Gastroesophageal sphincter (tissue), 4 donors: Measurements from ENCODE around the gene ARHGAP18. TPM values are rescaled to one million over a fixed set of nuclear protein-coding genes. Genes with fewer than 3 reads are reported as not detected.

ENCODE experiments used
- ATAC-seq: fragments of 150-250 bp; one replicate; pipeline ENCODE4 v1.9.1; 2016; ENCODE audit warnings: mild to moderate bottlenecking, moderate library complexity
- H3K27ac ChIP-seq, 4 donors: fragments of 200-600 bp; sonication (generic) in 3 of 4; 1 replicate in 3 of 4; 2 replicates in 1 of 4; pipeline ENCODE4 v1.5.1; 2016 to 2019
- H3K27me3 ChIP-seq: fragments of 200-600 bp; sonication (generic); one replicate; pipeline ENCODE4 v1.5.1; 2019
- H3K36me3 ChIP-seq, 2 donors: fragments of 200-600 bp; sonication (generic); one replicate each; pipeline ENCODE4 v1.5.1; 2019; ENCODE audit warnings: control low read depth in 1 of 2
- H3K4me1 ChIP-seq, 3 donors: fragments of 200-600 bp; sonication (generic); 1 replicate in 2 of 3; 2 replicates in 1 of 3; pipeline ENCODE4 v1.5.1; 2016 to 2019; ENCODE audit warnings: control low read depth in 2 of 3
- H3K4me3 ChIP-seq, 2 donors: fragments of 200-600 bp; sonication (generic); one replicate each; pipeline ENCODE4 v1.5.1; 2019; ENCODE audit warnings: mild to moderate bottlenecking in 1 of 2, moderate library complexity in 1 of 2
- H3K9me3 ChIP-seq, 3 donors: fragments of 200-600 bp; sonication (generic); one replicate each; pipeline ENCODE4 v1.5.1; 2017 to 2019; ENCODE audit warnings: control low read depth in 2 of 3
- CTCF ChIP-seq, 4 experiments: fragments of 200-600 bp in 2 of 4; fragments of 450-650 bp in 2 of 4; sonication (generic) in 1 of 4; IDR thresholded peaks; one replicate each; pipeline ENCODE4 v1.5.1; 2017 to 2019; ENCODE audit warnings: antibody characterized with exemption in 4 of 4, mild to moderate bottlenecking in 2 of 4, moderate library complexity in 2 of 4
- EP300 ChIP-seq: sonication (generic); formaldehyde crosslinking; IDR thresholded peaks from one replicate; pipeline ENCODE4 v1.6.1; 2017; ENCODE audit warnings: antibody characterized with exemption, mild to moderate bottlenecking
- POLR2A ChIP-seq, 2 donors: fragments of 450-650 bp; IDR thresholded peaks; one replicate each; pipeline ENCODE4 v1.6.1; 2017; ENCODE audit warnings: antibody characterized with exemption in 2 of 2, mild to moderate bottlenecking in 2 of 2, moderate library complexity in 1 of 2
- POLR2AphosphoS5 ChIP-seq: sonication (generic); formaldehyde crosslinking; IDR thresholded peaks from one replicate; pipeline ENCODE4 v1.6.1; 2017; ENCODE audit warnings: antibody characterized with exemption
- whole genome bisulfite sequencing, 2 donors: methylation state at CpG; one replicate each; pipeline ENCODE4 v1.1.5; 2018; ENCODE audit warnings: low coverage in 1 of 2; 5-methylcytosine and 5-hydroxymethylcytosine counted together
- total RNA-seq, 4 donors: library from RNA; depleted of rRNA; stranded (reverse); fragments of >200 nt; gene quantifications; one replicate each; pipeline ENCODE4 v1.1.0, GENCODE V29; 2016

Gene ARHGAP18
- total RNA-seq, 4 donors from 2014 or later, result 2.8 to 15.0 (median 9.4) TPM

GRCh38 chr6:129643176-129643575 is 66.8 kb downstream of the ARHGAP18 start:
- ATAC-seq, result no peak
- WGBS, 2 donors, result 84 to 95% methylated on average over 2 to 3 of the region's 3 CpGs
- Histone ChIP-seq H3K27me3 (no peaks in the 10 kb centered on the region), H3K4me1 (peaks cover 0 to 19% (median 0%) of the 10 kb centered on the region in 3 donors), H3K27ac (no peak overlapping the region), H3K36me3 (no peaks in the 10 kb centered on the region), H3K4me3 (no peak overlapping the region), H3K9me3 (no peaks in the 10 kb centered on the region)
- TF ChIP-seq POLR2AphosphoS5, result no peak
- TF ChIP-seq POLR2A (IDR thresholded peaks at IDR 0.05), result no peak
- no peak for TF ChIP-seq CTCF (IDR thresholded peaks at IDR 0.05)
- TF ChIP-seq EP300, result no peak

GRCh38 chr6:129642322-129642721 is 67.7 kb downstream of the ARHGAP18 start:
- H3K4me1 ChIP-seq, result peaks cover 0 to 26% (median 0%) of the 10 kb centered on the region in 3 donors
- TF ChIP-seq EP300 (no peak), POLR2A (IDR thresholded peaks at IDR 0.05) (no peak), POLR2AphosphoS5 (no peak), CTCF (IDR thresholded peaks at IDR 0.05) (no peak)
- H3K27ac ChIP-seq, result no peak overlapping the region
- ATAC-seq, result no peak
- H3K9me3 ChIP-seq, result no peaks in the 10 kb centered on the region
- H3K4me3 ChIP-seq, result no peak overlapping the region
- H3K27me3 ChIP-seq, result no peaks in the 10 kb centered on the region
- no peaks in the 10 kb centered on the region for H3K36me3 ChIP-seq

- no peaks in the 10 kb centered on the region for H3K27me3 ChIP-seq
- H3K9me3 ChIP-seq, result no peaks in the 10 kb centered on the region
- peaks cover 0 to 22% (median 0%) of the 10 kb centered on the region in 3 donors for H3K4me1 ChIP-seq
- no peak for ATAC-seq
- no peak overlapping the region for H3K27ac ChIP-seq
- no peaks in the 10 kb centered on the region for H3K36me3 ChIP-seq
- H3K4me3 ChIP-seq, result no peak overlapping the region
- no peak for TF ChIP-seq POLR2AphosphoS5
- no peak for TF ChIP-seq CTCF (IDR thresholded peaks at IDR 0.05)
- no peak for TF ChIP-seq POLR2A (IDR thresholded peaks at IDR 0.05)
- TF ChIP-seq EP300, result no peak
Observed at GRCh38 chr6:129641344-129641743, 68.6 kb downstream of the ARHGAP18 start.

- no peak for ATAC-seq
- H3K27ac ChIP-seq, result no peak overlapping the region
- no peaks in the 10 kb centered on the region for H3K9me3 ChIP-seq
- no peak overlapping the region for H3K4me3 ChIP-seq
- H3K36me3 ChIP-seq, result no peaks in the 10 kb centered on the region
- TF ChIP-seq POLR2A (IDR thresholded peaks at IDR 0.05), result no peak
- TF ChIP-seq EP300, result no peak
- no peak for TF ChIP-seq POLR2AphosphoS5
- TF ChIP-seq CTCF (IDR thresholded peaks at IDR 0.05), result no peak
- H3K27me3 ChIP-seq, result no peaks in the 10 kb centered on the region
- H3K4me1 ChIP-seq, result peaks cover 0 to 7% (median 3%) of the 10 kb centered on the region in 3 donors
Observed at GRCh38 chr6:129638686-129639085, 71.3 kb downstream of the ARHGAP18 start.

- Histone ChIP-seq H3K4me3 (no peak overlapping the region), H3K9me3 (no peaks in the 10 kb centered on the region), H3K36me3 (no peaks in the 10 kb centered on the region), H3K27me3 (no peaks in the 10 kb centered on the region), H3K4me1 (peaks cover 0 to 7% (median 3%) of the 10 kb centered on the region in 3 donors), H3K27ac (peak overlapping the region in 1 of 4 donors; percentile 14)
- ATAC-seq, result no peak
- TF ChIP-seq POLR2AphosphoS5, result no peak
- TF ChIP-seq CTCF (IDR thresholded peaks at IDR 0.05), result no peak
- no peak for TF ChIP-seq POLR2A (IDR thresholded peaks at IDR 0.05)
- TF ChIP-seq EP300, result no peak
- WGBS, 2 donors, result 40 to 45% methylated on average over 7 to 8 of the region's 8 CpGs
Observed at GRCh38 chr6:129638055-129638684, 71.8 kb downstream of the ARHGAP18 start.
